Right lobe of liver (tissue), 6 donors: ENCODE data around the gene HAUS6. TPM values are rescaled to one million over a fixed set of nuclear protein-coding genes. Genes with fewer than 3 reads are reported as not detected.

Experiments used
- ATAC-seq, 4 donors: fragments of 200-7000 bp; cut with Tn5 transposase; one replicate each; pipeline ENCODE4 v1.9.1; 2020; ENCODE audit warnings: mild to moderate bottlenecking in 4 of 4, moderate library complexity in 4 of 4
- DNase-seq, 3 donors: peaks; one replicate each; pipeline ENCODE4 v3.0.0-alpha.2; 2020
- H3K27ac ChIP-seq, 3 donors: fragments of 200-600 bp; one replicate each; pipeline ENCODE4 v1.8.0; 2022
- H3K27me3 ChIP-seq, 2 donors: fragments of 200-600 bp; one replicate each; pipeline ENCODE4 v1.8.0; 2022
- H3K36me3 ChIP-seq, 4 donors: fragments of 200-600 bp; sonication (generic) in 1 of 4; one replicate each; pipeline versions ENCODE4 v1.5.1 to v1.8.0; 2017 to 2022; ENCODE audit warnings: control low read depth in 1 of 4
- H3K4me1 ChIP-seq, 4 donors: fragments of 200-600 bp; sonication (generic) in 1 of 4; one replicate each; pipeline versions ENCODE4 v1.5.1 to v1.8.0; 2017 to 2022; ENCODE audit warnings: control low read depth in 1 of 4
- H3K4me3 ChIP-seq, 3 donors: fragments of 200-600 bp; one replicate each; pipeline ENCODE4 v1.8.0; 2022
- H3K9me3 ChIP-seq, 4 donors: fragments of 200-600 bp; sonication (generic) in 1 of 4; one replicate each; pipeline versions ENCODE4 v1.5.1 to v1.8.0; 2017 to 2022; ENCODE audit warnings: control low read depth in 1 of 4
- CTCF ChIP-seq, 4 donors: fragments of 200-600 bp in 3 of 4; fragments of 450-650 bp in 1 of 4; IDR thresholded peaks; one replicate each; pipeline versions ENCODE4 v1.5.1 to v1.8.0; 2016 to 2022; ENCODE audit warnings: antibody characterized with exemption in 4 of 4, mild to moderate bottlenecking in 2 of 4
- POLR2A ChIP-seq: fragments of 450-650 bp; IDR thresholded peaks from one replicate; pipeline ENCODE4 v1.6.1; 2017; ENCODE audit warnings: antibody characterized with exemption, mild to moderate bottlenecking
- WGBS: methylation state at CpG from one replicate; pipeline ENCODE4 v1.1.6; 2018; ENCODE audit warnings: low coverage, low lambda C conversion rate; ENCODE audit not compliant: insufficient coverage; ENCODE audit errors: missing lambda C conversion rate; 5-methylcytosine and 5-hydroxymethylcytosine counted together
- intact Hi-C, 2 donors: fragments of 100-400 bp; cut with DNase I; formaldehyde crosslinking; loops; one replicate each; pipeline versions ENCODE4 v1.11.2 to v1.14.1; 2022
- small RNA-seq, 2 experiments: library from RNA; depleted of rRNA; stranded (forward); fragments of <200 nt; gene quantifications; one replicate each; pipeline ENCODE3, GENCODE V24; 2016
- total RNA-seq, 6 experiments: library from RNA; depleted of rRNA in 2 of 6; stranded (reverse); fragments of >200 nt in 2 of 6; fragmentation: NEBNext Ultra II Directional in 3 of 6; extraction: Animal tissue kit (Norgen Biotek cat#: 25700) in 3 of 6; gene quantifications; one replicate each; pipeline versions ENCODE4 v1.1.0 to v1.2.4, GENCODE V29; 2016 to 2023
- donor health status: DM: no; HTN: yes; CAD: no.
- donor health status: DM: no; HTN: no; CAD: no.
- donor health status: DM: no; HTN: no; CAD: no.
- donor health status: DM: no; HTN: yes; CAD: no.
- donor health status: DM: no; HTN: yes; CAD: no.

HAUS6 gene
- total RNA-seq, 6 experiments from 2014 or later = 2.9 to 8.1 (median 4.3) TPM

- H3K4me1 ChIP-seq = no peaks in the 10 kb centered on the region
- ATAC-seq (no peak), DNase-seq (no peak)
- no peak overlapping the region for H3K4me3 ChIP-seq
- TF ChIP-seq CTCF (IDR thresholded peaks at IDR 0.05) (no peak), POLR2A (no peak)
- intact Hi-C loops = no loop called here
- no peaks in the 10 kb centered on the region for H3K9me3 ChIP-seq
- no peak overlapping the region for H3K27ac ChIP-seq
- H3K27me3 ChIP-seq = no peaks in the 10 kb centered on the region
- 69% methylated on average over 3 of the region's 3 CpGs for WGBS
- no peaks in the 10 kb centered on the region for H3K36me3 ChIP-seq
Measured at GRCh38 chr9:19020886-19021455, 81.7 kb downstream of the HAUS6 start.

GRCh38 chr9:19018201-19018600 is 84.5 kb downstream of the HAUS6 start:
- Histone ChIP-seq H3K27ac (no peak overlapping the region), H3K4me3 (no peak overlapping the region), H3K36me3 (no peaks in the 10 kb centered on the region), H3K4me1 (no peaks in the 10 kb centered on the region), H3K9me3 (no peaks in the 10 kb centered on the region), H3K27me3 (no peaks in the 10 kb centered on the region)
- intact Hi-C loops = no loop called here
- DNase-seq (no peak), ATAC-seq (no peak)
- TF ChIP-seq CTCF (IDR thresholded peaks at IDR 0.05) = no peak
- TF ChIP-seq POLR2A = no peak
- WGBS = 43% methylated on average over 4 of the region's 4 CpGs

GRCh38 chr9:19009391-19009965 is 93.2 kb downstream of the HAUS6 start:
- DNase-seq (no peak), ATAC-seq (no peak)
- Histone ChIP-seq H3K36me3 (no peaks in the 10 kb centered on the region), H3K9me3 (no peaks in the 10 kb centered on the region), H3K27me3 (no peaks in the 10 kb centered on the region), H3K27ac (no peak overlapping the region), H3K4me1 (no peaks in the 10 kb centered on the region), H3K4me3 (no peak overlapping the region)
- intact Hi-C loops = no loop called here
- no peak for TF ChIP-seq POLR2A
- no peak for TF ChIP-seq CTCF (IDR thresholded peaks at IDR 0.05)
- 63% methylated on average over 5 of the region's 5 CpGs for WGBS

Small RNA genes within 50 kb of the gene (small RNA-seq; reads per million reads assigned to genes)
- 0 reads per million in 2 experiments for gene RF00019
- gene RNU6-264P = 0 reads per million in 2 experiments
- gene SCARNA8 = 34.2 to 40.3 reads per million in 2 experiments

Other genes with a start within 250 kb of the HAUS6 start
- gene SAXO1, start 69.7 kb downstream of the HAUS6 start, total RNA-seq = under 1 TPM in 1 of 6 experiments, not detected in 5; 0.15 TPM
- 10 to 100 TPM; 34.3 to 47.0 (median 38.9) TPM for gene RRAGA, start 53.5 kb downstream of the HAUS6 start, total RNA-seq
- 1,000 to 10,000 TPM in 2 of 6 experiments, 100 to 1,000 TPM in 4; 151 to 2,070 (median 532) TPM for gene PLIN2, start 24.6 kb upstream of the HAUS6 start, total RNA-seq
- 10 to 100 TPM; 18.3 to 35.1 (median 21.9) TPM for gene DENND4C, start 127.8 kb upstream of the HAUS6 start, total RNA-seq